ENCODE data around the gene NUDT9.
"Not testable (repeated sequence)": the region's sequence is repeated elsewhere in the genome, so short reads cannot be mapped to it uniquely, and the experiment has no call there.

NUDT9 gene

DNA sequence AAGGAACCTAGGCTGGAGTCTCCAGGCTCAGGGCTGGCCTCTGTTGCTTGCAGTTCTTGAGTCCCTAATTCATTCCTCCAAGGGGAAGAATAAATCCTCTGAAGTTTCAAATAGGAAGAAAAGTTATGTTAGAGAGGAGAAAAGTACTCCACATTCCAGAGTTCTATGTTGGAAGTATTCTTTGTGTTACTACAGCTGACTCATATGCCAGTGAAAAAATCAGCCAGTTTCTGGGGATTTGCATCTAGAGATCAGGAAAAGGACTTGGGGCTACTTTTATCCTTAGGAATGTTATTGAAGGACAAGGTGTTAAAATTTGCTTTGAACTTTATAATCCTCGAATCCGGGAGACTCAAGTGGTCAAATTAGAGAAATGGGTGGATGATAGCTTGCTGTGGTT, 11.7 kb upstream of the NUDT9 start:
- no peaks in the 10 kb centered on the region for H3K9me3 ChIP-seq (ENCODE audit: control insufficient read depth, insufficient read depth, low read length)
- H3K4me3 ChIP-seq (ENCODE audit: low read depth, low read length): no peak overlapping the region
- no peaks in the 10 kb centered on the region for H3K4me1 ChIP-seq (ENCODE audit: control insufficient read depth, insufficient read depth, low read length)
- no peak overlapping the region for H3K9ac ChIP-seq (ENCODE audit: low read depth, low read length)
- H3K27me3 ChIP-seq (ENCODE audit: control insufficient read depth, insufficient read depth, low read length): no peaks in the 10 kb centered on the region
- no peaks in the 10 kb centered on the region for H3K36me3 ChIP-seq (ENCODE audit: control insufficient read depth, insufficient read depth, low read length)

DNA sequence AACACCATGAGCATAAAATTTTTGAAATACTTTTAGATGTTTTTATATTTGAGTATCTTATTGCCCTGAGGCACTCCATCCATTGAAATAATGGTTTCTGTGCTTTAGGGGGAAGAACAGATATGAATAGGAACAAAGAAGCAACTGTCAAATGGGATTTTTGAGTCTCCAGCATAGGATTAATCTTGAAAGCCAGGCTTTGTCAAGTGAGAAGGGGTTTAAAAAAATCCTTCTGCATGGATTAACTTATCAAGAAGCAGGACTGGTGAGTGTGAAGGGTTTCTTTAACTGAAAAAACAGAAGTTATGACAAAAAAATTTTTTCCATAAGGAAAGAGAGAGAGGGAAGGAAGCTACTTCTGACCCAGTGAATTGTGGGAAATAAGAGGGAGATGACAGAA, 7.6 kb upstream of the NUDT9 start:
- H3K4me1 ChIP-seq (ENCODE audit: control insufficient read depth, insufficient read depth, low read length): no peaks in the 10 kb centered on the region
- H3K9me3 ChIP-seq (ENCODE audit: control insufficient read depth, insufficient read depth, low read length): no peaks in the 10 kb centered on the region
- no peaks in the 10 kb centered on the region for H3K27me3 ChIP-seq (ENCODE audit: control insufficient read depth, insufficient read depth, low read length)
- H3K9ac ChIP-seq (ENCODE audit: low read depth, low read length): no peak overlapping the region
- no peaks in the 10 kb centered on the region for H3K36me3 ChIP-seq (ENCODE audit: control insufficient read depth, insufficient read depth, low read length)
- no peak overlapping the region for H3K4me3 ChIP-seq (ENCODE audit: low read depth, low read length)

DNA sequence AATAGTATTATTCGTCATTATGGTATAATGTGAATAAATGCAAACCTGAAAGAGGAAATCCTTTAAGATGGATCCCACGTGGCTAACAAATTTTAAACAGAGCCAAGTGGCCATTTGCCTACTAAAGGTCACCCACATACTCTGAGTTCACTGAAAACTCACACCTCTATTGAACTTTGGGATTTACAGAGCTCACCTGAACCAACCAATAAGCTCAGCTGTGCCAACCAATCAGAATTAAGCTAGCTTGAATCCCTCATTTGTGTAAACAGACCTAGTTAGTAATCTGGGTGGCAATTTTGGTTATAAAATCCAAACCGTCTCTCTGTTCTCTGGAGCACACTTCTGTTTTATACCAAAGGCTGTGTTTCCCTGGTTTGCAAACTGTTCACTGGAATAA, 5.4 kb upstream of the NUDT9 start:
- Histone ChIP-seq H3K4me3 (ENCODE audit: low read depth, low read length) (no peak overlapping the region), H3K36me3 (ENCODE audit: control insufficient read depth, insufficient read depth, low read length) (no peaks in the 10 kb centered on the region), H3K27me3 (ENCODE audit: control insufficient read depth, insufficient read depth, low read length) (no peaks in the 10 kb centered on the region), H3K9ac (ENCODE audit: low read depth, low read length) (no peak overlapping the region), H3K9me3 (ENCODE audit: control insufficient read depth, insufficient read depth, low read length) (no peaks in the 10 kb centered on the region), H3K4me1 (ENCODE audit: control insufficient read depth, insufficient read depth, low read length) (peaks cover 10% of the 10 kb centered on the region)

DNA sequence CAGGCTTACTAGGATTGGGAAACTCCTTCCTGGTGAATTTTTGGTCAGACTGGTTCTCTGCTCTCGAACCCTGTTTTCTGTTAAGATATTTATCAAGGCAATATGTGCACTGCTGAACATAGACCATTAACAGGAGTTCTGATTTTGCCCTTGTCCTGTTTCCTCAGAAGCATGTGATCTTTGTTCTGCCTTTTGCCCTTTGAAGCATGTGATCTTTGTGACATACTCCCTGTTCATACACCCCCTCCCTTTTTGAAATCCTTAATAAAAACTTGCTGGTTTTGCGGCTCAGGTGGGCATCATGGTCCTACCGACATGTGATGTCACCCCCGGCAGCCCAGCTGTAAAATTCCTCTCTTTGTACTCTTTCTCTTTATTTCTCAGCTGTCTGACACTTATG, 4.0 kb upstream of the NUDT9 start:
- H3K4me1 ChIP-seq (ENCODE audit: control insufficient read depth, insufficient read depth, low read length): peaks cover 10% of the 10 kb centered on the region
- not testable (repeated sequence) for H3K9ac ChIP-seq (ENCODE audit: low read depth, low read length); H3K27me3 ChIP-seq (ENCODE audit: control insufficient read depth, insufficient read depth, low read length); H3K36me3 ChIP-seq (ENCODE audit: control insufficient read depth, insufficient read depth, low read length); H3K9me3 ChIP-seq (ENCODE audit: control insufficient read depth, insufficient read depth, low read length); H3K4me3 ChIP-seq (ENCODE audit: low read depth, low read length)

DNA sequence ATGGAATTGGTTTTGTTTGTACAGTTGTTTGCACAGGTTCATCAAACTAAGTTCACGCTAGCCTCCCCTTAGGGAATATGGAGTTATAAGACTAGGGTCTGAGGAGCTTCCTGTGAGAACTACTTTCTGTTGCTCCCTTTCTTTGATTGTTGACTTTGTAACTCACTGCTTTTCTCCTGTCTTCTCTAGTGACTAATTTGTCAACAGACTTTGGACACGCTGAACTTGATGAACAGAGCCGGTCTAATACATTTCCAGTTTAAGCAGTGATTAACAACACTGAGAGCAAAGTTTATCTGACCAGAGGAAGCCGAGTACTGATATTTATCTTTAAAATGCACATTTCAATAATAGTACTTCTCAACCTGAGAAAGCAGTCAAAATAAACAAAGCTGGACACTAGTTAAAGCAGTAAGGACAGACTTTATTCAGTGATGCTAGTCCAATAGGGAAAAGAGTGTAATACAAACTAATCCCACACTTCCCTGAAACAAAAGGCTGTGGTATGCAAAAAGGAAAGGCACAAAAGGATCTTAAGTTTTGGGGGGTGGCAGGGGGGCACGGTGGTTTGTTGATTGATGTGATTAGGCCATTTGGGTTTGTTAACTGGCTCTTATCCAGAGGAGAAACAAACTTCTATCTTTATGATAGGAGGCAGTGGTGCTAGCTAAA, 2.7 kb upstream of the NUDT9 start:
- H3K4me3 ChIP-seq (ENCODE audit: low read depth, low read length): no peak overlapping the region
- peaks cover 10% of the 10 kb centered on the region for H3K4me1 ChIP-seq (ENCODE audit: control insufficient read depth, insufficient read depth, low read length)
- H3K36me3 ChIP-seq (ENCODE audit: control insufficient read depth, insufficient read depth, low read length): no peaks in the 10 kb centered on the region
- H3K27me3 ChIP-seq (ENCODE audit: control insufficient read depth, insufficient read depth, low read length): no peaks in the 10 kb centered on the region
- no peaks in the 10 kb centered on the region for H3K9me3 ChIP-seq (ENCODE audit: control insufficient read depth, insufficient read depth, low read length)
- no peak overlapping the region for H3K9ac ChIP-seq (ENCODE audit: low read depth, low read length)

DNA sequence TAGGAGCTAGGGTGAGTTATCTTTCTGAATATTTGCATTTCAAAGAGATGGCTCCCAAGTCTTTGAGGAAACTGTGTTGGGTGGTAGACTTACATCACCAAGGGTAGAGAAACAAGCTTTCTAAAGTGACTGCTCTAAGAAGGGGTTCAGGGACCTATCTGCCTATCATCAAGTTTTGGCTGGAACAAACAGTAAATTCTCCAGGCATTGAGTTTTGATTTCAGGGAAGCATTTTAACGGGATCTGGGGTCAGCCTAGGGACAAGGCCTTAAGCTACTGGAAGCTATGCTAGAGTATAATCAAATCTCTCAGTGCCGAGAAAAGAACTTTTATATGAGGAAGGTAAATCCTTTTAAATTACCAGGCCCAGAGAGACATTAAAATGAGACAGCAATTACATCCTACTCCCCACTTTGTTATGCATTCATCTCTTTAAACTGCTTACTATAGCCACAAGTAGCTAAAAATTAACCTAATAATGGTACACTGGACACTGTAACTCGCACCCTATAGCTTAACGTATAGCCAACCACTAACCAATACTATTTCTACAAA, 2.0 kb upstream of the NUDT9 start:
- Histone ChIP-seq H3K4me3 (ENCODE audit: low read depth, low read length) (no peak overlapping the region), H3K36me3 (ENCODE audit: control insufficient read depth, insufficient read depth, low read length) (no peaks in the 10 kb centered on the region), H3K27me3 (ENCODE audit: control insufficient read depth, insufficient read depth, low read length) (no peaks in the 10 kb centered on the region), H3K9ac (ENCODE audit: low read depth, low read length) (no peak overlapping the region), H3K9me3 (ENCODE audit: control insufficient read depth, insufficient read depth, low read length) (no peaks in the 10 kb centered on the region), H3K4me1 (ENCODE audit: control insufficient read depth, insufficient read depth, low read length) (peaks cover 10% of the 10 kb centered on the region)

DNA sequence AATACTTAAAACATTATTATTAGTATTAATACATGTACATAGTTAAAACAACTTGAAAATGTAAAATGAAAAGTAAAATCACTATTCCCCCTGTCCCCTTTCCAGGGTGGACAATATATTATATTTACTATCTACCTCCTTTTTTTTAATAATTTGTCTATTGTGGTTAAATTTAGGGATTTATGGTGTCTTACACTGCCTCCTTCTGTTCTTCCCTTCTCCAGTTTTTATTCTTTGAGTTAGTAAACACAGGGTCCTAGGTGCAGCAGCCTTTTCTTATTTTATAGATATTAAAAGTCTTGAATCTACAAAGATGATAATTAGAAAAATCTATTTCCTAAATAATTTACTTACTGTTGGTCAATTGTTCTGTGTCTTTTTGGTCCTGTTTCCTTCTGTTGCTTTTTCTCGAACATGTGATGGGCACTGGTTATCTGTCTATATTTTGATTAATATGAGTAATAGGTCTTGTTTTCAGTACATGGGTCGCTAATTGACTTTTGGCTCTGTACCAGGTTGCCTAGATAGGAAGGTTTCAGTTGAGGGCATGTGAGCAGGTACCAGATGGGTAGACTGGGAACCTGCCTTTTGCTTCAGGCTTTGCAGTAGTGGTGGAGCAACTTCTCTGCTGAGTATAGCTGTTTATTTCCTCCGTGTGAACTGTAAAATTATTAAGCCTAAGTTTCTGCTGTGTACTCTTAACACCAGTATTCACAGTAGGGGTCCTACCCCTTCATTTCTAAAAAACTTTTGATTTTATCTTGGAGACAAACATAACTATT, 1.1 kb downstream of the NUDT9 start:
- peak overlapping the region; percentile 93 for H3K9ac ChIP-seq (ENCODE audit: low read depth, low read length)
- no peaks in the 10 kb centered on the region for H3K36me3 ChIP-seq (ENCODE audit: control insufficient read depth, insufficient read depth, low read length)
- H3K4me3 ChIP-seq (ENCODE audit: low read depth, low read length): peak overlapping the region; percentile 99
- no peaks in the 10 kb centered on the region for H3K27me3 ChIP-seq (ENCODE audit: control insufficient read depth, insufficient read depth, low read length)
- H3K4me1 ChIP-seq (ENCODE audit: control insufficient read depth, insufficient read depth, low read length): peaks cover 10% of the 10 kb centered on the region
- no peaks in the 10 kb centered on the region for H3K9me3 ChIP-seq (ENCODE audit: control insufficient read depth, insufficient read depth, low read length)

DNA sequence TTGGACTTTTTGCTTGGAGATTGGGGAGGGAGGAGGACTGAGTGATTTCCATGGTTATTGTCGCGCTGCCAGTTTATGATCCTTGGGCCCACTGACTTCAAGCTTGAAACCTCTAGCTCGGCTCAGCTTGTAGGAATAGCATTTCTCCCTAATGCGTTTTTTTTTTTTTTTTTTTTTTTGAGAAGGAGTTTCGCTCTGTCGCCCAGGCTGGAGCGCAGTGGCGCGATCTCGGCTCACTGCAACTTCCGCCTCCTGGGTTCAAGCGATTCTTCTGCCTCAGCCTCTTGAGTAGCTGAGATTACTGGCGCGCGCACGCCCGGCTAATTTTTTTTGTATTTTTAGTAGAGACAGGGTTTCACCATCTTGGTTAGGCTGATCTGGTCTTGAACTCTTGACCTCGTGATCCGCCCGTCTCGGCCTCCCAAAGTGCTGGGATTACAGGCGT, 1.7 kb downstream of the NUDT9 start:
- H3K36me3 ChIP-seq (ENCODE audit: control insufficient read depth, insufficient read depth, low read length); H3K9me3 ChIP-seq (ENCODE audit: control insufficient read depth, insufficient read depth, low read length); H3K27me3 ChIP-seq (ENCODE audit: control insufficient read depth, insufficient read depth, low read length); H3K9ac ChIP-seq (ENCODE audit: low read depth, low read length): not testable (repeated sequence)
- H3K4me3 ChIP-seq (ENCODE audit: low read depth, low read length): peak overlapping the region; percentile 99
- peaks cover 10% of the 10 kb centered on the region for H3K4me1 ChIP-seq (ENCODE audit: control insufficient read depth, insufficient read depth, low read length)

DNA sequence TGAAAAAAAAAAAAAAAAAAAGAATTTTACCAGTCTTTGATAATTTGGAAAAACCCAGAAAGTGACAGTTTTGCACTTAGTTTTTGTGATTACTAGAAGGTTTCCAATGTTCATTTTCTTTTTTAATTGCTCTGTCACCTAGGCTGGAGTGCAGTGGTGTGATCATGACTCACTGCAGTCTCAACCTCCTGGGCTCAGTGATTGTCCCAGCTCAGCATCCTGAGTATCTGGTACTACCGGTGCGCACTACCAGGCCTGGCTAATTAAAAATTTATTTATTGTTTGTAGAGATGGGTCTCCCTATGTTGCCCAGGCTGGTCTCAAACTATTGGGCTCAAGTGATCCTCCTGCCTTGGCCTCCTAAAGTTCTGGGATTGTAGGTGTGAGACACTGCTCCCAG, 3.3 kb downstream of the NUDT9 start:
- Histone ChIP-seq H3K4me1 (ENCODE audit: control insufficient read depth, insufficient read depth, low read length) (peaks cover 7% of the 10 kb centered on the region), H3K9ac (ENCODE audit: low read depth, low read length) (no peak overlapping the region)

DNA sequence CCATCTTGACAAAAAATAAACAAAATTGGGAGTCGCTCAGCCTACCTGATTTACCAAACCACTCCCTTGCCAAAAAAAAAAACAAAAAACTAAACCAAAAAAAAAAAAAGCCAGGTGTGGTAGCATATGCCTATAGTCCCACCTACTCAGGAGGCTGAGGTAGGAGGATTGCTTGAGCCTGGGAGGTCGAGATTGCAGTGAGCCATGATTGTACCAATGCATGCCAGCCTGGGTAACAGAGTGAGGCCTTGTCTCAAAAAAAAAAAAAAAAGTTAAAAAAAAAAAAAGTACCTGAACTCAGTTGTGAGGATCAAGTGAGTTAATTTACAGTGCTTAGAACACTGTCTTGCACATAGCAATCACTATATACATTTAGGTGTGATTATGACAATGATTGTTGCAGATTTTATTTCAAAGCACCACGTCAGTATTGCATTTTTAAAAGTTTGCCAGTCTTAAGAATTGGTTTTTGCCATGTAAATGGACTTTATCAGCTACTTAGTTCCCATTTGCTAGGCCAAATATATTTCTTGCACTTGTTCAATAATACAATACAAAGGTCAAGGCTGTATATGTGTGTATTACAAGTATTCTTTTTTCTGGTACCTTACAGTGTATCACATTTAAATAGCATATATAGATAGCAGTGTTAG, 4.6 kb downstream of the NUDT9 start:
- H3K36me3 ChIP-seq (ENCODE audit: control insufficient read depth, insufficient read depth, low read length): no peaks in the 10 kb centered on the region
- no peak overlapping the region for H3K9ac ChIP-seq (ENCODE audit: low read depth, low read length)
- H3K9me3 ChIP-seq (ENCODE audit: control insufficient read depth, insufficient read depth, low read length): no peaks in the 10 kb centered on the region
- H3K4me1 ChIP-seq (ENCODE audit: control insufficient read depth, insufficient read depth, low read length): no peaks in the 10 kb centered on the region
- no peak overlapping the region for H3K4me3 ChIP-seq (ENCODE audit: low read depth, low read length)
- no peaks in the 10 kb centered on the region for H3K27me3 ChIP-seq (ENCODE audit: control insufficient read depth, insufficient read depth, low read length)

More for the DNA sequence above, 3.3 kb downstream of the NUDT9 start:
- Histone ChIP-seq H3K9me3 (ENCODE audit: control insufficient read depth, insufficient read depth, low read length) (no peaks in the 10 kb centered on the region), H3K36me3 (ENCODE audit: control insufficient read depth, insufficient read depth, low read length) (no peaks in the 10 kb centered on the region), H3K4me3 (ENCODE audit: low read depth, low read length) (no peak overlapping the region), H3K27me3 (ENCODE audit: control insufficient read depth, insufficient read depth, low read length) (no peaks in the 10 kb centered on the region)

DNA sequence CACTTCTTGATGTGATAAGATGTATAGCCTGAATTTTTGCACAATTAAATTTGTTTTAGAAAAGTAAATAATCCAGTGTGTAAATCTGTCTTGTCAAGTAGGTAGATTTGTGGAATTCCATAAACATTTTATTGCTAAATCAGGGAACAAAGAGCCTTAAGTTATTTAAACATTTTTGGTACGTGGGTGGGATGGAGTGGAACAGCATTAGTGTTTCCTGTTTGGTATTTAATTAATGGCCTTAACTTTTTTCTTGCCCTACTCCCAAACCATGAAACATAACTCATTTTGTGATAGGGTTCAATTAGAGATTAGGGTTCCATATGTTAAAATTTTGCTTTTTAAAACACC, 5.1 kb downstream of the NUDT9 start:
- Histone ChIP-seq H3K27me3 (ENCODE audit: control insufficient read depth, insufficient read depth, low read length) (no peaks in the 10 kb centered on the region), H3K9ac (ENCODE audit: low read depth, low read length) (no peak overlapping the region), H3K36me3 (ENCODE audit: control insufficient read depth, insufficient read depth, low read length) (no peaks in the 10 kb centered on the region), H3K9me3 (ENCODE audit: control insufficient read depth, insufficient read depth, low read length) (no peaks in the 10 kb centered on the region), H3K4me1 (ENCODE audit: control insufficient read depth, insufficient read depth, low read length) (no peaks in the 10 kb centered on the region), H3K4me3 (ENCODE audit: low read depth, low read length) (no peak overlapping the region)

DNA sequence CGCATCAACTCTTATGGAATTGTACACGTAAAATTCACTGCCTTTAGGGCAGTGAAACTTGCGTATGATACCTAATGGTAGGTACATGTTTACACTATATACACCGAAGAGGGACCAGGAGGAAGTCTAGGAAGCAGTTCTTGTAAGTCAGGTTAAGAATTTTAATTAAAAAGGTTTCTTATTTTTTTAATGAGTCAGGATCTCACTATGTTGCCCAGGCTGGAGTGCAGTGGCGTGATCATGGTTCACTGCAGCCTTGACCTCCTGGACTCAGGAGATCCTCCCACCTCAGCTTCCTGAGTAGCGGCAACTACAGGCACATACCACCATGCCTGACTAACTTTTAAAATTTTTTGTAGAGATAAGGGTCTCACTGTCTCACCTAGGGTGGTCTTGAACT, 6.6 kb downstream of the NUDT9 start:
- Histone ChIP-seq H3K27me3 (ENCODE audit: control insufficient read depth, insufficient read depth, low read length) (no peaks in the 10 kb centered on the region), H3K9me3 (ENCODE audit: control insufficient read depth, insufficient read depth, low read length) (no peaks in the 10 kb centered on the region), H3K4me1 (ENCODE audit: control insufficient read depth, insufficient read depth, low read length) (no peaks in the 10 kb centered on the region), H3K36me3 (ENCODE audit: control insufficient read depth, insufficient read depth, low read length) (no peaks in the 10 kb centered on the region), H3K9ac (ENCODE audit: low read depth, low read length) (no peak overlapping the region), H3K4me3 (ENCODE audit: low read depth, low read length) (no peak overlapping the region)
